Vagina (tissue), 2 donors: ENCODE data around the gene MGLL. TPM values are rescaled to one million over a fixed set of nuclear protein-coding genes. Genes with fewer than 3 reads are reported as not detected.

ENCODE experiments used
- DNase-seq, 2 donors: peaks; one replicate each; pipeline ENCODE4 v3.0.0-alpha.2; 2017; ENCODE audit errors: extremely low spot score in 2 of 2
- H3K27ac ChIP-seq: fragments of 200-600 bp; sonication (generic); one replicate; pipeline ENCODE4 v1.5.1; 2019
- H3K27me3 ChIP-seq: fragments of 200-600 bp; sonication (generic); one replicate; pipeline ENCODE4 v1.5.1; 2019
- H3K36me3 ChIP-seq, 2 donors: fragments of 200-600 bp; sonication (generic); one replicate each; pipeline ENCODE4 v1.5.1; 2017 to 2019
- H3K4me1 ChIP-seq: fragments of 200-600 bp; sonication (generic); one replicate; pipeline ENCODE4 v1.5.1; 2019
- H3K4me3 ChIP-seq, 2 donors: fragments of 200-600 bp; sonication (generic); 1 replicate in 1 of 2; 2 replicates in 1 of 2; pipeline ENCODE4 v1.5.1; 2016 to 2019
- H3K9me3 ChIP-seq: fragments of 200-600 bp; sonication (generic); one replicate; pipeline ENCODE4 v1.5.1; 2019
- POLR2A ChIP-seq, 2 donors: fragments of 450-650 bp; IDR thresholded peaks; one replicate each; pipeline ENCODE4 v1.6.1; 2017; ENCODE audit warnings: antibody characterized with exemption in 2 of 2, mild to moderate bottlenecking in 2 of 2, moderate library complexity in 2 of 2
- POLR2AphosphoS5 ChIP-seq, 2 donors: sonication (generic); formaldehyde crosslinking; IDR thresholded peaks; one replicate each; pipeline ENCODE4 v1.9.0; 2017; ENCODE audit warnings: antibody characterized with exemption in 2 of 2, mild to moderate bottlenecking in 2 of 2, low read depth in 1 of 2; ENCODE audit not compliant: insufficient read depth in 1 of 2
- intact Hi-C: fragments of 100-400 bp; cut with DNase I; formaldehyde crosslinking; loops from one replicate; pipeline ENCODE4 v1.15.1; 2023
- total RNA-seq: library from RNA; depleted of rRNA; stranded (reverse); fragments of >200 nt; gene quantifications from one replicate; pipeline ENCODE4 v1.2.3, GENCODE V29; 2016
- TF ChIP-seq, protein P1 (sequence below), 3 experiments: fragments of 450-650 bp in 2 of 3; fragments of 200-600 bp in 1 of 3; sonication (generic) in 1 of 3; IDR thresholded peaks; one replicate each; pipeline ENCODE4 v1.5.1; 2017 to 2019; ENCODE audit warnings: antibody characterized with exemption in 3 of 3, mild to moderate bottlenecking in 2 of 3, moderate library complexity in 2 of 3

The MGLL gene
- total RNA-seq, 1 donor from 2014 or later: 35.6 TPM

DNA sequence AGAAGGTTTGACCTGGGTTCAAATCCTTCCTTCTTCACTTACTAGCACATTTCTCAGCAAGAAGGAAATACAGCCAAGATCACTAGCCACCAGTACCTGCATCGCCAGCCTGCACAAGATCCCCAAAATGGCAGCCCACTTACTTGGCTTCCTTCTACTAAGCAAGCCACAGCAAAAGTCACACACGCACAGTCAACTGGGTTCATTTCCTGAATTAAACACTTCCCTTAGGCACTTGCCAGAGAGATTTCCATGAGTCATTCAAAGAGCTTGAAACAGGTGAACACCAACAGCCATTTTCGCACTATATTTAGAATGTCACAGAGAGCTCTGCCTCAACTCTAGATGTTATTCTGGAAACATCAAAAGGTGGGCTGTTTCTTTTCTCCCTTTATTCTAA lies 42.6 kb downstream of the MGLL start:
- no peak overlapping the region for H3K27ac ChIP-seq
- no peak for TF ChIP-seq POLR2A (IDR thresholded peaks at IDR 0.05)
- TF ChIP-seq POLR2AphosphoS5 (IDR thresholded peaks at IDR 0.05; ENCODE audit: insufficient read depth in 1 of 2, low read depth in 1 of 2): no peak
- TF ChIP-seq, protein P1, sequence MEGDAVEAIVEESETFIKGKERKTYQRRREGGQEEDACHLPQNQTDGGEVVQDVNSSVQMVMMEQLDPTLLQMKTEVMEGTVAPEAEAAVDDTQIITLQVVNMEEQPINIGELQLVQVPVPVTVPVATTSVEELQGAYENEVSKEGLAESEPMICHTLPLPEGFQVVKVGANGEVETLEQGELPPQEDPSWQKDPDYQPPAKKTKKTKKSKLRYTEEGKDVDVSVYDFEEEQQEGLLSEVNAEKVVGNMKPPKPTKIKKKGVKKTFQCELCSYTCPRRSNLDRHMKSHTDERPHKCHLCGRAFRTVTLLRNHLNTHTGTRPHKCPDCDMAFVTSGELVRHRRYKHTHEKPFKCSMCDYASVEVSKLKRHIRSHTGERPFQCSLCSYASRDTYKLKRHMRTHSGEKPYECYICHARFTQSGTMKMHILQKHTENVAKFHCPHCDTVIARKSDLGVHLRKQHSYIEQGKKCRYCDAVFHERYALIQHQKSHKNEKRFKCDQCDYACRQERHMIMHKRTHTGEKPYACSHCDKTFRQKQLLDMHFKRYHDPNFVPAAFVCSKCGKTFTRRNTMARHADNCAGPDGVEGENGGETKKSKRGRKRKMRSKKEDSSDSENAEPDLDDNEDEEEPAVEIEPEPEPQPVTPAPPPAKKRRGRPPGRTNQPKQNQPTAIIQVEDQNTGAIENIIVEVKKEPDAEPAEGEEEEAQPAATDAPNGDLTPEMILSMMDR (IDR thresholded peaks at IDR 0.05): no peak
- no peaks in the 10 kb centered on the region for H3K9me3 ChIP-seq
- peaks cover 39% of the 10 kb centered on the region for H3K4me1 ChIP-seq
- H3K36me3 ChIP-seq: no peaks in the 10 kb centered on the region
- intact Hi-C loops: no loop called here
- no peaks in the 10 kb centered on the region for H3K27me3 ChIP-seq
- no peak overlapping the region for H3K4me3 ChIP-seq
- no peak for DNase-seq

DNA sequence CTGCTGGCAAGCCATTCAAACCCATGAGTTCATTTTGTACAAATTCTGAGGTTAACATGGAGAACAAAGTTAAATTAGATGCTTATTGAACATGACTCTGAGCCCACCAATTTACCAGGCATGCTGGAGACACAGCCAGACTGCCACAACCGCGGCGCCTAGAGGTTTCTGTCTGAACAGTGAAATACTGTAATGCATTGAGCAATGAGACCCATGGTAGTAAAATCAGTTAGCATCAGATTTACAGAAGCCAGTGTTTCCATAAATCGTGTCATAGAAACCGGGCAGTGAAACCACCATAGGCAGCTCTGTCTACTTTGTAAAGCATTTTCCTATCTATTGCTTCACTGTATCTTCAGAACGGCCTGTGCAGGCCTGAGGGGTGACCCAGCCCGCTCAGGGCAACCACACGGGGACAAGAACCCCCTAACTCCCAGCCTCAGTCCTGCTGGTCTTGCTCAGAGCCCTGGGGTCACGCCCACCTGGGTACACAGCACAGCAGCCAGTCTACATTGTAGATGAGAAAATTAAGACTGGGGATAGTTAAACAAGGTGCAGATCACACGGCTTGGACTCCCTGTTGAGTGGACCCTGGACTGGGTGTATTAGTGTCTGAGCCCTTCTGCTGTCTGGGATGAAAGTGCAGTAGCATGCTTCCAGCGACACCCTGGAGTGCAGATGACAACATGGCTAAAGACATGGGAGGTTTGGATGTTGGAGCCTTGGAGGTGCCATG lies 44.2 kb downstream of the MGLL start:
- H3K27ac ChIP-seq: no peak overlapping the region
- H3K4me1 ChIP-seq: peaks cover 40% of the 10 kb centered on the region
- no peaks in the 10 kb centered on the region for H3K27me3 ChIP-seq
- H3K4me3 ChIP-seq: no peak overlapping the region
- no peaks in the 10 kb centered on the region for H3K9me3 ChIP-seq
- intact Hi-C loops: no loop called here
- TF ChIP-seq POLR2AphosphoS5 (IDR thresholded peaks at IDR 0.05; ENCODE audit: insufficient read depth in 1 of 2, low read depth in 1 of 2) (no peak), POLR2A (IDR thresholded peaks at IDR 0.05) (no peak)
- TF ChIP-seq, protein P1 (IDR thresholded peaks at IDR 0.05): no peak
- DNase-seq: no peak
- H3K36me3 ChIP-seq: no peaks in the 10 kb centered on the region

DNA sequence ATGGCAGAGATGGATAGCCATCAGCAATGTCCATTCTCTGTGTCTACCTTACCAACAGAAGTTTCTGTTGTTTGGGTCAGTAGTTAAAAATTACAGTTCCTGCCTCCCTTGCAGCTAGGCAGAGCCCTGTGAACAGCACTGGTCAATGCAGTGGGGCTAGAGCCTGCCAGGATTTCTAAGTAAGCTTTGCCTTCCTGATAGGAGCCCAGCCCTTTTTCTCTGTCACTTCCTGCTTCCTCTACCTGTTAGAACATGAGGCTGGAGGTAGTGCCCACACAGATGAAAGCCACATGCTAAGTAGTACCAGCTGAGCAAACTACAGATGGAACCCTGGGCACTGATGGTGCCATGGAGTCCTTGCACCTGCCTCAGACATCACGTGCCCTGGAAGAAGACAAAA lies 45.0 kb downstream of the MGLL start:
- Histone ChIP-seq H3K9me3 (no peaks in the 10 kb centered on the region), H3K4me3 (no peak overlapping the region), H3K36me3 (no peaks in the 10 kb centered on the region), H3K27ac (no peak overlapping the region), H3K27me3 (no peaks in the 10 kb centered on the region), H3K4me1 (peaks cover 40% of the 10 kb centered on the region)
- TF ChIP-seq POLR2A (IDR thresholded peaks at IDR 0.05) (no peak), POLR2AphosphoS5 (IDR thresholded peaks at IDR 0.05; ENCODE audit: insufficient read depth in 1 of 2, low read depth in 1 of 2) (no peak)
- TF ChIP-seq, protein P1 (IDR thresholded peaks at IDR 0.05): no peak
- intact Hi-C loops: no loop called here
- no peak for DNase-seq

DNA sequence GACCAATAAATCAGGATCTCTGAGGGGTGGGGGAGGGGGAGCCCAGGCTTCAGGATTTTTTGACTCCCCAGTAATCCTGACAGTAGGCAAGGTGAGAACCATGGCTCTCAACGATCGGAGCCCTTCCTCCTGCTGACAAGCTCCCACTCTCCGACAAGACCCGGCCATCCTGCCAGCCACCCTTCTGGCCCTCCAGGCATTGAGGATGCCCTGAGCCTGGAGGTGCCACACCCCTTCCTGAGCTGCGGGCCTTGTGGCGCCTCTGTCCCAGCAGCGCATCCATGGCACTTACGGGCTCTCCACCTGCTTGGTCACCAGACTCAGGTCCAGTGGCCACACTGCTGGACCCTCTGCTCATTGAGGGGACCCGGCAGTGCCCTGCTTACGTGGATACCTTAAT lies 46.0 kb downstream of the MGLL start:
- TF ChIP-seq POLR2A (IDR thresholded peaks at IDR 0.05): no peak
- no peak for TF ChIP-seq POLR2AphosphoS5 (IDR thresholded peaks at IDR 0.05; ENCODE audit: insufficient read depth in 1 of 2, low read depth in 1 of 2)
- TF ChIP-seq, protein P1 (IDR thresholded peaks at IDR 0.05): no peak
- no peak overlapping the region for H3K4me3 ChIP-seq
- intact Hi-C loops: no loop called here
- H3K27ac ChIP-seq: peak overlapping the region; percentile 31
- H3K27me3 ChIP-seq: no peaks in the 10 kb centered on the region
- H3K4me1 ChIP-seq: peaks cover 32% of the 10 kb centered on the region
- no peaks in the 10 kb centered on the region for H3K36me3 ChIP-seq
- H3K9me3 ChIP-seq: no peaks in the 10 kb centered on the region
- DNase-seq: no peak

DNA sequence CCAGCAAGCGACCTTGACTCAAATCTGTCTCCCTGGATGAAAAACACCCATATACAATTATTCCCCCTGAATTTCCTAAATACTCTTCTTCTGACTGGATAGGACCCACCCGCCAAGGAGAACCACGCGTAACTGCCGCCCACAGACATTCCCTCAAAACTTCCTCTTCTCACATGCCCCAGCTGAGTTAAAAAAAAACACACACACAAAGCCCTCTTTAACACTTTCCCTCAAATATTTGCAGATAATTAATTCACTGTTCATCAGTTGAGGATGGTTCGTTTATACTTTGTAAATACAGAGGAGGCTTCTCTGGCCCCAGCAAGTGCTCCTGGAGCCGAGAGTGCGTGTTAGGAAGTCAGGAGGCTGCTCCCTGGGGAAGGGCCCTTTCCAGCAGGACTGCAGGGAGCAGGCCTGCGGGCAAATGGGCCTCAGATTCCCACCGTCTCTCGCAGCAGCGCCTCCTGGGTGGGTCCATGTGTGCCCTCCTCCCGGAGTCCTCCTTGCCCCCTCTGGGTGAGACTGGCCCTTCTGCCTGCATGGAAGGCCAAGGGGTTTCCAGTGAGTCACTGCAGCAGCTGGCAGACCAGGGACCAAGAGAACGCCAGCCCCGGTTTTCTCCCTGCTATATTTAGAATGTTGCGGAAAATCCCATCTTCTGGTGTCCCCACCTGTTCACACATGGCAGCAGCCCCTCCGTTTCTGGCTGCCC lies 46.8 kb downstream of the MGLL start:
- no peak for TF ChIP-seq POLR2A (IDR thresholded peaks at IDR 0.05)
- TF ChIP-seq POLR2AphosphoS5 (IDR thresholded peaks at IDR 0.05; ENCODE audit: insufficient read depth in 1 of 2, low read depth in 1 of 2): no peak
- TF ChIP-seq, protein P1 (IDR thresholded peaks at IDR 0.05): no peak
- Histone ChIP-seq H3K27ac (peak overlapping the region; percentile 31), H3K4me3 (no peak overlapping the region), H3K36me3 (no peaks in the 10 kb centered on the region), H3K9me3 (no peaks in the 10 kb centered on the region), H3K4me1 (peaks cover 25% of the 10 kb centered on the region), H3K27me3 (no peaks in the 10 kb centered on the region)
- intact Hi-C loops: no loop called here
- DNase-seq: no peak
